ENCODE measurements around the gene CDH1. TPM values are rescaled to one million over a fixed set of nuclear protein-coding genes. Genes with fewer than 3 reads are reported as not detected.

The CDH1 gene
- total RNA-seq (1.0 TPM), polyA plus RNA-seq (ENCODE audit: insufficient read depth in 1 of 8, insufficient read length in 8 of 8, low replicate concordance in 1 of 8) (10 to 100 TPM in 2 of 8 donors, 1 to 10 TPM in 4, under 1 TPM in 2; 0.83 to 23.8 (median 2.2) TPM)
- long read RNA-seq, donor 1: 0 reads
- long read RNA-seq, donor 2: 0 reads
- long read RNA-seq, donor 3: 0 reads
- long read RNA-seq, donor 4: 0 reads
- long read RNA-seq, donor 5: 0 reads
- long read RNA-seq, donor 6: 0 reads
- long read RNA-seq, donor 7: 0 reads
- long read RNA-seq, donor 8: 0 reads
- long read RNA-seq, donor 9: 0 reads
- long read RNA-seq, donor 10: 0 reads
- long read RNA-seq, donor 11: 0 reads

DNA sequence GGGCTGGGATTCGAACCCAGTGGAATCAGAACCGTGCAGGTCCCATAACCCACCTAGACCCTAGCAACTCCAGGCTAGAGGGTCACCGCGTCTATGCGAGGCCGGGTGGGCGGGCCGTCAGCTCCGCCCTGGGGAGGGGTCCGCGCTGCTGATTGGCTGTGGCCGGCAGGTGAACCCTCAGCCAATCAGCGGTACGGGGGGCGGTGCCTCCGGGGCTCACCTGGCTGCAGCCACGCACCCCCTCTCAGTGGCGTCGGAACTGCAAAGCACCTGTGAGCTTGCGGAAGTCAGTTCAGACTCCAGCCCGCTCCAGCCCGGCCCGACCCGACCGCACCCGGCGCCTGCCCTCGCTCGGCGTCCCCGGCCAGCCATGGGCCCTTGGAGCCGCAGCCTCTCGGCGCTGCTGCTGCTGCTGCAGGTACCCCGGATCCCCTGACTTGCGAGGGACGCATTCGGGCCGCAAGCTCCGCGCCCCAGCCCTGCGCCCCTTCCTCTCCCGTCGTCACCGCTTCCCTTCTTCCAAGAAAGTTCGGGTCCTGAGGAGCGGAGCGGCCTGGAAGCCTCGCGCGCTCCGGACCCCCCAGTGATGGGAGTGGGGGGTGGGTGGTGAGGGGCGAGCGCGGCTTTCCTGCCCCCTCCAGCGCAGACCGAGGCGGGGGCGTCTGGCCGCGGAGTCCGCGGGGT, at the start of gene CDH1:
CDH1 (plus strand) TSS at position 247 of the 684 bp plus-strand sequence; CDS start at position 371, 124 bp downstream.
- no peak for DNase-seq

DNA sequence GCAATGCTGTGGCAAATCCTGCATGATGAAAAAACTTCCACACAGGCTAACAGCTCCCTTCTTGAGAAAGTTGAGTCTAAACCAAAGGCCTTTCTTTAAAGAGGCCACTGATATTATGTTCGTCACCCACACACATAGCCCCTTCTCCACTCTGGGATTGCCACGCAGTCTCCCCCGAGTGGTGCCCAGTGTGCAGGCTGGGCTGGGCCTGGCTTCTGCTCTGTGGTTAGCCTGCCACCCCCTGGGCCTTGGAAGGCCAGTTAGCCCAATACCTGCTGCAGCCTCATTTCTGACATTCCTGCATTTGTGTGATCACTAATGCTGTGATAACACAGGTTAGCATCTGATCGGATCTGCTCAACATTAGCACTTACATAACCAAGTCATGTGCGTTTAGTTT, 47.2 kb upstream of the CDH1 start:
- Histone ChIP-seq H3K4me1 (ENCODE audit: control insufficient read depth, insufficient read depth, low read length) (no peaks in the 10 kb centered on the region), H3K36me3 (ENCODE audit: control insufficient read depth, insufficient read depth, low read length) (no peaks in the 10 kb centered on the region), H3K27me3 (ENCODE audit: control insufficient read depth, insufficient read depth, low read length) (no peaks in the 10 kb centered on the region), H3K27ac (ENCODE audit: low read length) (no peak overlapping the region), H3K4me3 (ENCODE audit: low read length) (no peak overlapping the region), H3K9me3 (replicated peaks; ENCODE audit: control insufficient read depth, low read depth, low read length) (no peaks in the 10 kb centered on the region)
- DNase-seq: no peak
- 78% methylated on average over 3 of the region's 5 CpGs for WGBS (ENCODE audit: insufficient coverage)

More for the DNA sequence above, at the start of gene CDH1:
- H3K4me3 ChIP-seq (ENCODE audit: low read length): no peak within 1 kb of the TSS
- WGBS (ENCODE audit: insufficient coverage): under 1% methylated on average over 44 of the region's 63 CpGs
- H3K27me3 ChIP-seq (ENCODE audit: control insufficient read depth, insufficient read depth, low read length): peaks cover 55% of the 10 kb centered on the region
- H3K27ac ChIP-seq (ENCODE audit: low read length): no peak within 1 kb of the TSS
- H3K36me3 ChIP-seq (ENCODE audit: control insufficient read depth, insufficient read depth, low read length): no peaks in the 10 kb centered on the region
- H3K9me3 ChIP-seq (replicated peaks; ENCODE audit: control insufficient read depth, low read depth, low read length): no peaks in the 10 kb centered on the region
- peaks cover 19% of the 10 kb centered on the region for H3K4me1 ChIP-seq (ENCODE audit: control insufficient read depth, insufficient read depth, low read length)

DNA sequence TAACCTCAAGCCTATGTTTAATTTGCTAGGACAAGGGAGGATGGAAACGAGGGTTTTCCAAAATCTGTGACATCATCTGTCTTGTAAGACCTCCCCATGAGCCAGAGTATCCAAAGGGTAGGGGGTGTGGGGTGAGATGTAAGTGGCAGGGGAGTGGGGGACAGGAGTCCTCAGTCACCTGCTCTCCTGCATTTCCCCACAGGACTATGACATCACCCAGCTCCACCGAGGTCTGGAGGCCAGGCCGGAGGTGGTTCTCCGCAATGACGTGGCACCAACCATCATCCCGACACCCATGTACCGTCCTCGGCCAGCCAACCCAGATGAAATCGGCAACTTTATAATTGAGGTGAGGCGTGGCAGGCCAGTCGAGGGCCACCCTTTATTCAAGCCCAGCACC, 41.5 kb upstream of the CDH1 start:
- Histone ChIP-seq H3K27me3 (ENCODE audit: control insufficient read depth, insufficient read depth, low read length) (peaks cover 7% of the 10 kb centered on the region), H3K27ac (ENCODE audit: low read length) (no peak overlapping the region), H3K4me1 (ENCODE audit: control insufficient read depth, insufficient read depth, low read length) (no peaks in the 10 kb centered on the region), H3K4me3 (ENCODE audit: low read length) (no peak overlapping the region), H3K9me3 (replicated peaks; ENCODE audit: control insufficient read depth, low read depth, low read length) (no peaks in the 10 kb centered on the region), H3K36me3 (ENCODE audit: control insufficient read depth, insufficient read depth, low read length) (no peaks in the 10 kb centered on the region)
- DNase-seq: no peak
- WGBS (ENCODE audit: insufficient coverage): 97% methylated on average over 7 of the region's 11 CpGs

GRCh38 chr16:68696514-68696913, 40.6 kb upstream of the CDH1 start:
- Histone ChIP-seq H3K9me3 (replicated peaks; ENCODE audit: control insufficient read depth, low read depth, low read length) (no peaks in the 10 kb centered on the region), H3K4me3 (ENCODE audit: low read length) (no peak overlapping the region), H3K27me3 (ENCODE audit: control insufficient read depth, insufficient read depth, low read length) (peaks cover 8% of the 10 kb centered on the region), H3K27ac (ENCODE audit: low read length) (no peak overlapping the region), H3K4me1 (ENCODE audit: control insufficient read depth, insufficient read depth, low read length) (peaks cover 4% of the 10 kb centered on the region), H3K36me3 (ENCODE audit: control insufficient read depth, insufficient read depth, low read length) (no peaks in the 10 kb centered on the region)
- no peak for DNase-seq
- 74% methylated on average over 5 of the region's 8 CpGs for WGBS (ENCODE audit: insufficient coverage)

DNA sequence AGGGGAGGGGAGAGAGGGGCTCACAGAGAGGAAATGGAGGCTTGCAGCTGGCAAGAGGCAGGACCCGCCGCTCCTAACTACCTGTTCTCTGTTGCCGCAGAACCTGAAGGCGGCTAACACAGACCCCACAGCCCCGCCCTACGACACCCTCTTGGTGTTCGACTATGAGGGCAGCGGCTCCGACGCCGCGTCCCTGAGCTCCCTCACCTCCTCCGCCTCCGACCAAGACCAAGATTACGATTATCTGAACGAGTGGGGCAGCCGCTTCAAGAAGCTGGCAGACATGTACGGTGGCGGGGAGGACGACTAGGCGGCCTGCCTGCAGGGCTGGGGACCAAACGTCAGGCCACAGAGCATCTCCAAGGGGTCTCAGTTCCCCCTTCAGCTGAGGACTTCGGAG, 39.0 kb upstream of the CDH1 start:
- Histone ChIP-seq H3K4me1 (ENCODE audit: control insufficient read depth, insufficient read depth, low read length) (peaks cover 4% of the 10 kb centered on the region), H3K4me3 (ENCODE audit: low read length) (no peak overlapping the region), H3K27ac (ENCODE audit: low read length) (no peak overlapping the region), H3K27me3 (ENCODE audit: control insufficient read depth, insufficient read depth, low read length) (peaks cover 8% of the 10 kb centered on the region), H3K36me3 (ENCODE audit: control insufficient read depth, insufficient read depth, low read length) (no peaks in the 10 kb centered on the region), H3K9me3 (replicated peaks; ENCODE audit: control insufficient read depth, low read depth, low read length) (no peaks in the 10 kb centered on the region)
- DNase-seq: no peak
- WGBS (ENCODE audit: insufficient coverage): 83% methylated on average over 23 of the region's 23 CpGs

GRCh38 chr16:68700120-68700519, 37.0 kb upstream of the CDH1 start:
- WGBS (ENCODE audit: insufficient coverage): 50% methylated on average over 5 of the region's 6 CpGs
- no peak overlapping the region for H3K27ac ChIP-seq (ENCODE audit: low read length)
- H3K36me3 ChIP-seq (ENCODE audit: control insufficient read depth, insufficient read depth, low read length): no peaks in the 10 kb centered on the region
- peaks cover 4% of the 10 kb centered on the region for H3K4me1 ChIP-seq (ENCODE audit: control insufficient read depth, insufficient read depth, low read length)
- H3K27me3 ChIP-seq (ENCODE audit: control insufficient read depth, insufficient read depth, low read length): peaks cover 8% of the 10 kb centered on the region
- no peak overlapping the region for H3K4me3 ChIP-seq (ENCODE audit: low read length)
- no peaks in the 10 kb centered on the region for H3K9me3 ChIP-seq (replicated peaks; ENCODE audit: control insufficient read depth, low read depth, low read length)
- DNase-seq: no peak

DNA sequence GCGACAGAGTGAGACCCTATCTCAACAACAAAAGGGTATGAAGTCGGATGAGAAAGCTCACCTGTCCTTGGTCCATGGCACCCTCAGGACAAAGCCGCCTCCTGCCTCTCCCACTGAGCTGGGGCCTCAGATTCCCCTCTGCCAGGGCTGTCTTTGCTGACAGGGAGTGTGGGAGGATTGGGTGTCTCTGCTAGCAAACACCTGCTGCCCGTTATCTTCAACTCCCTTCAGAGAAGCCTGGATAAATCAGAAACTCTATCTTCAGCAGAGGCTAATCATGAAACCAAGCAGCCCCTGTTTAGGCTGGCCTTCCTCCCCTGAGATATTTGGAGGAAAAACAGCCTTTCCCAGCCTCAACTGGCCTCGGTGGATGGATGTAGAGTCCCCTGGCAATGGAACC, 36.3 kb upstream of the CDH1 start:
- Histone ChIP-seq H3K27me3 (ENCODE audit: control insufficient read depth, insufficient read depth, low read length) (peaks cover 8% of the 10 kb centered on the region), H3K4me3 (ENCODE audit: low read length) (no peak overlapping the region), H3K4me1 (ENCODE audit: control insufficient read depth, insufficient read depth, low read length) (peaks cover 4% of the 10 kb centered on the region), H3K9me3 (replicated peaks; ENCODE audit: control insufficient read depth, low read depth, low read length) (no peaks in the 10 kb centered on the region), H3K36me3 (ENCODE audit: control insufficient read depth, insufficient read depth, low read length) (no peaks in the 10 kb centered on the region), H3K27ac (ENCODE audit: low read length) (no peak overlapping the region)
- WGBS (ENCODE audit: insufficient coverage): no CpG with 5 or more reads among the region's 5 CpGs
- DNase-seq: no peak

DNA sequence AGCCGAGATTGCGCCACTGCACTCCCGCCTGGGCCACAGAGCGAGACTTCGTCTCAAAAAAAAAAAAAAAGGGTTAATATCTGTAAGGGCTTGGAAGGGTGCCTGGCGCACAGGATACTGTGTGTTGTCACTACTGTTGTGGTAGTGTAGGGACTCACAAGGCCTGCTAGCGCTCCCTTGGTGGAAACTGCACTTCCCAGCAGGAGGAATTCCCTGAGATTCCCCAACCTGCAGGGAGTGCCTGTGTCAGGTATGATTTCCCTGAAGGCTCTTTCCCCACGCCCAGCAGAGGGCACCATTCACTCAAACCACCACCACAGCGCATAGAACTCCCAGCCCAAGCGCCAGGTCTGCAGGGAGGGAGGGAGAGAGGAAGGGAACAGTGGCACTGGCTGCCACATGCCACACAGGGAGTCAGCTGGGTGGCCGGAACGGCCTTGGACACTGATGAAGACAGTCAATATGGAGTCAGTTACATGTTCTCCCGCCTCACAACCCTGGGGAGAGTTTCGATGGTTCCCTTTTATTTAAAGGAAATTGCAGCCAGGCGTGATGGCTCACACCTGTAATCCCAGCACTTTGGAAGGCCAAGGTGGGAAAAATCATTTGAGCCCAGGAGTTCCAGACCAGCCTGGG, 32.7 kb upstream of the CDH1 start:
- H3K4me1 ChIP-seq (ENCODE audit: control insufficient read depth, insufficient read depth, low read length): peaks cover 17% of the 10 kb centered on the region
- H3K36me3 ChIP-seq (ENCODE audit: control insufficient read depth, insufficient read depth, low read length): no peaks in the 10 kb centered on the region
- DNase-seq: peak; percentile 63
- H3K27me3 ChIP-seq (ENCODE audit: control insufficient read depth, insufficient read depth, low read length): peaks cover 2% of the 10 kb centered on the region
- H3K4me3 ChIP-seq (ENCODE audit: low read length): no peak overlapping the region
- no peaks in the 10 kb centered on the region for H3K9me3 ChIP-seq (replicated peaks; ENCODE audit: control insufficient read depth, low read depth, low read length)
- WGBS (ENCODE audit: insufficient coverage): 58% methylated on average over 4 of the region's 15 CpGs
- no peak overlapping the region for H3K27ac ChIP-seq (ENCODE audit: low read length)

DNA sequence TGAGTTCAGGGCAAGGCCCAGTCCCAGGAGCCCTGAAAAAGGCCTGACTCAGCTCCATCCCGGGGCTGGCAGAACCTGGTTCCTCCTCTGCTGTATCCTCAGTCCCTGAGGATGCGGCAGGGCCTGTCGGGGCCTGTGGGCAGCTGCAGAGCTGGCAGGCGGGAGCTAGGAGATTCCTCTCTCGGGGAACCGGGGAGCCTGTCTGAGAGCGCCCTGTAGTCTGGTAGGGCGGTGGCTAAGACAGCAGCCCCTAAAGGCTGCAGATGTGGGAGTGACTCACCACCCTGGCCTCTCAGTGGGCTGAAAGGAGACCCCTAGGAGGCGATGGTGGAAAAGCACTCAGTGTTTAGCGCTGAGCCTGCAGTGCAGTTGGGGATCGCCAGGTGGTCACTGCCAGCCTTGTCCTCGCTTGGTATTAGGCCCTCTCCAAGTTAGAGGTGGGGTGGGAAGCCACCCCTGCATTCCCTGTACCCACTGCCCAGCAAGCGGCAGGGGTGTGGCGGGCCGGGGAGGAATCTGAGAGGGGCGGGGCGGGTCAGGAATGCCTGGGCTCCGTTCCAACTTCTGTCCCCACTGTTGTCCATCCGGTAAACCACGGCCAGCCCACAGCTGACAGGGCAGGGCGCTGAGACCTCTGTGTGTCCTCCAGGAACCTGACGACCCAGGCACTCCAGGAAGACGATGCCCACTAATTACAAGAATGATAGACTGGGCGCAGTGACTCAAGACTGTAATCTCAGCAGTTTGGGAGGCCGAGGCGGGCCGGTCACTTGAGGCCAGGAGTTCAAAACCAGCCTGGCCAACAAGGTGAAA, 29.5 kb upstream of the CDH1 start:
- Histone ChIP-seq H3K4me3 (ENCODE audit: low read length) (no peak overlapping the region), H3K27ac (ENCODE audit: low read length) (peak overlapping the region; percentile 55), H3K4me1 (ENCODE audit: control insufficient read depth, insufficient read depth, low read length) (peaks cover 13% of the 10 kb centered on the region), H3K27me3 (ENCODE audit: control insufficient read depth, insufficient read depth, low read length) (peaks cover 4% of the 10 kb centered on the region), H3K36me3 (ENCODE audit: control insufficient read depth, insufficient read depth, low read length) (no peaks in the 10 kb centered on the region), H3K9me3 (replicated peaks; ENCODE audit: control insufficient read depth, low read depth, low read length) (no peaks in the 10 kb centered on the region)
- DNase-seq: peak; percentile 51
- 46% methylated on average over 13 of the region's 27 CpGs for WGBS (ENCODE audit: insufficient coverage)

DNA sequence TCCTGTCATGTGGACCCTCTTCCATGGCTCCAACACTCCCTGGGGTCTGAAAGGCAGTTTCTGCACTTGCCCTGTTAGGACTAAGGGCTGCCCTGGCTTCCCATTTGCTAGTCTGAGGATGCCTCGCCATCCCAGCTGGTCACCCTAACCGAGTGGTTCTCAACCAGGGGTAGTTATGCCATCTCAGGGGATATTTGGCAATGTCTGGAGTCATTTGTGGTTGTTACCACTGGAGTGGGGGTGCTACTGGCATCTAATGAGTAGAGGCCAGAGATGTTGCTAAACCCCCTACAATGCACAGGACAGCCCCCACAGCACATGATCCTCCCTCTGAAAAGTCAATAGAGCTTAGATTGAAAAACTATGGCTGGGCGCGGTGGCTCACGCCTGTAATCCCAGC, 26.9 kb upstream of the CDH1 start:
- WGBS (ENCODE audit: insufficient coverage): 100% methylated on average over 3 of the region's 5 CpGs
- no peak for DNase-seq
- no peaks in the 10 kb centered on the region for H3K9me3 ChIP-seq (replicated peaks; ENCODE audit: control insufficient read depth, low read depth, low read length)
- H3K36me3 ChIP-seq (ENCODE audit: control insufficient read depth, insufficient read depth, low read length): no peaks in the 10 kb centered on the region
- H3K27ac ChIP-seq (ENCODE audit: low read length): no peak overlapping the region
- no peak overlapping the region for H3K4me3 ChIP-seq (ENCODE audit: low read length)
- H3K4me1 ChIP-seq (ENCODE audit: control insufficient read depth, insufficient read depth, low read length): peaks cover 13% of the 10 kb centered on the region
- peaks cover 8% of the 10 kb centered on the region for H3K27me3 ChIP-seq (ENCODE audit: control insufficient read depth, insufficient read depth, low read length)

Measured in muscle of leg (tissue), 16 donors.